OCI-LY1 (cell line): Measurements from ENCODE around the gene ASB8.

Experiments
- H2AFZ ChIP-seq: fragments of 200-600 bp; sonication (generic), shearing (Covaris generic); 2 replicates; pipeline ENCODE4 v1.6.0; 2014; ENCODE audit warnings: antibody characterized with exemption, mild to moderate bottlenecking, low read length
- H3F3A ChIP-seq: fragments of 200-600 bp; sonication (generic), shearing (Covaris generic); 2 replicates; pipeline ENCODE4 v1.6.0; 2014; ENCODE audit warnings: mild to moderate bottlenecking, antibody characterized with exemption, low read length, moderate library complexity; ENCODE audit not compliant: insufficient read depth
- H3K27ac ChIP-seq: fragments of 200-600 bp; sonication (generic); 2 replicates; pipeline ENCODE4 v1.5.1; 2014; ENCODE audit warnings: low read length, mixed run types, mild to moderate bottlenecking, low read depth; ENCODE audit not compliant: poor library complexity, severe bottlenecking
- H3K27me3 ChIP-seq: fragments of 200-600 bp; sonication (generic); 2 replicates; pipeline ENCODE4 v1.6.0; 2014; ENCODE audit warnings: antibody characterized with exemption, mild to moderate bottlenecking, low read length, moderate library complexity; ENCODE audit not compliant: insufficient read depth
- H3K36me3 ChIP-seq: fragments of 200-600 bp; sonication (generic); 2 replicates; pipeline ENCODE4 v1.6.1; 2014; ENCODE audit warnings: mild to moderate bottlenecking, antibody characterized with exemption, low read length, moderate library complexity, mixed read lengths; ENCODE audit not compliant: insufficient read depth
- H3K4me1 ChIP-seq: fragments of 200-600 bp; sonication (generic); 2 replicates; pipeline ENCODE4 v1.5.1; 2014; ENCODE audit warnings: mild to moderate bottlenecking, low read length, moderate library complexity; ENCODE audit not compliant: insufficient read depth, severe bottlenecking
- H3K4me2 ChIP-seq: fragments of 200-600 bp; sonication (generic), shearing (Covaris generic); 2 replicates; pipeline ENCODE4 v1.6.1; 2014; ENCODE audit warnings: low read length
- H3K4me3 ChIP-seq: fragments of 200-600 bp; sonication (generic); 2 replicates; pipeline ENCODE4 v1.5.1; 2014; ENCODE audit warnings: low read length, low read depth, mild to moderate bottlenecking, mixed read lengths; ENCODE audit not compliant: poor library complexity, severe bottlenecking
- H3K79me2 ChIP-seq: fragments of 200-600 bp; shearing (Covaris generic); 2 replicates; pipeline ENCODE4 v1.6.1; 2016; ENCODE audit warnings: mixed run types, low read length, mixed read lengths; ENCODE audit not compliant: insufficient read depth
- H3K9ac ChIP-seq: fragments of 200-600 bp; sonication (generic), shearing (Covaris generic); 2 replicates; pipeline ENCODE4 v1.6.1; 2014; ENCODE audit warnings: mild to moderate bottlenecking, low read length, mixed read lengths
- H3K9me2 ChIP-seq: fragments of 200-600 bp; sonication (generic), shearing (Covaris generic); 2 replicates; pipeline ENCODE4 v1.6.1; 2014; ENCODE audit warnings: low read depth, mild to moderate bottlenecking, low read length, mixed read lengths
- H3K9me3 ChIP-seq: fragments of 200-600 bp; shearing (Covaris generic); 2 replicates; pipeline ENCODE4 v1.6.1; 2014; ENCODE audit warnings: low read length, mixed read lengths
- H4K20me1 ChIP-seq: fragments of 200-600 bp; sonication (generic), shearing (Covaris generic); 2 replicates; pipeline ENCODE4 v1.6.0; 2016; ENCODE audit warnings: mild to moderate bottlenecking, low read length; ENCODE audit not compliant: insufficient read depth
- EZH2 ChIP-seq: fragments of 200-600 bp; sonication (generic), shearing (Covaris generic); IDR thresholded peaks from 2 replicates; pipeline ENCODE4 v1.8.0; 2017; ENCODE audit warnings: borderline replicate concordance, mixed run types, mild to moderate bottlenecking, antibody characterized with exemption, low read length, moderate library complexity, mixed read lengths
- TF ChIP-seq, protein P1 (sequence below): fragments of 200-600 bp; sonication (generic), shearing (Covaris generic); IDR thresholded peaks from 2 replicates; pipeline ENCODE4 v1.5.1; 2017; ENCODE audit warnings: mild to moderate bottlenecking, antibody characterized with exemption, low read length, moderate library complexity, mixed read lengths

Gene ASB8

DNA sequence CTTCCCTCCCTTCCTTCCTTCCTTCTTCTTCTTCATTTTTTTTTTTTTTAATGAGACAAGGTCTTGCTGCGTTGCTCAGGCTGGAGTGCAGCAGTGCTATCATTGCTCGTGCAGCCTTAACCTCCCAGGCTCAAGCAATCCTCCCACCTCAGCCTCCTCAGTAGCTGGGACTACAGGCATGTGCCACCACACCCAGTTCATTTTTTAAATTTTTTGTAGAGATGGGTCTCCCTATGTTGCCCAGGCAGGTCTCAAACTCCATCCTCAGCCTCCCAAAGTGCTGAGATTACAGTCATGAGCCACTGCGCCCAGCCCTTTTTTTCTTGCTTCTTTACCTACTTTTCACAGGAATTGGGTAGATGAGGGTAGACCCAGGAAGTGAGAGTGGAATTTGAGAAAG lies 44.2 kb upstream of the ASB8 start:
- no peaks in the 10 kb centered on the region for H3K9me2 ChIP-seq
- peaks cover 21% of the 10 kb centered on the region for H3K4me1 ChIP-seq
- H3K27me3 ChIP-seq = no peaks in the 10 kb centered on the region
- no peaks in the 10 kb centered on the region; the same call in 1 of the 2 replicates for H3K36me3 ChIP-seq
- no peaks in the 10 kb centered on the region for H4K20me1 ChIP-seq
- H3K27ac ChIP-seq = no peak overlapping the region
- no peaks in the 10 kb centered on the region for H3K9me3 ChIP-seq
- TF ChIP-seq, protein P1, sequence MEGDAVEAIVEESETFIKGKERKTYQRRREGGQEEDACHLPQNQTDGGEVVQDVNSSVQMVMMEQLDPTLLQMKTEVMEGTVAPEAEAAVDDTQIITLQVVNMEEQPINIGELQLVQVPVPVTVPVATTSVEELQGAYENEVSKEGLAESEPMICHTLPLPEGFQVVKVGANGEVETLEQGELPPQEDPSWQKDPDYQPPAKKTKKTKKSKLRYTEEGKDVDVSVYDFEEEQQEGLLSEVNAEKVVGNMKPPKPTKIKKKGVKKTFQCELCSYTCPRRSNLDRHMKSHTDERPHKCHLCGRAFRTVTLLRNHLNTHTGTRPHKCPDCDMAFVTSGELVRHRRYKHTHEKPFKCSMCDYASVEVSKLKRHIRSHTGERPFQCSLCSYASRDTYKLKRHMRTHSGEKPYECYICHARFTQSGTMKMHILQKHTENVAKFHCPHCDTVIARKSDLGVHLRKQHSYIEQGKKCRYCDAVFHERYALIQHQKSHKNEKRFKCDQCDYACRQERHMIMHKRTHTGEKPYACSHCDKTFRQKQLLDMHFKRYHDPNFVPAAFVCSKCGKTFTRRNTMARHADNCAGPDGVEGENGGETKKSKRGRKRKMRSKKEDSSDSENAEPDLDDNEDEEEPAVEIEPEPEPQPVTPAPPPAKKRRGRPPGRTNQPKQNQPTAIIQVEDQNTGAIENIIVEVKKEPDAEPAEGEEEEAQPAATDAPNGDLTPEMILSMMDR = no peak
- no peak for TF ChIP-seq EZH2
- H3K4me2 ChIP-seq = no peak overlapping the region
- no peaks in the 10 kb centered on the region for H3F3A ChIP-seq
- no peak overlapping the region for H3K9ac ChIP-seq
- no peak overlapping the region for H3K4me3 ChIP-seq
- no peak overlapping the region for H2AFZ ChIP-seq
- H3K79me2 ChIP-seq = no peaks in the 10 kb centered on the region

DNA sequence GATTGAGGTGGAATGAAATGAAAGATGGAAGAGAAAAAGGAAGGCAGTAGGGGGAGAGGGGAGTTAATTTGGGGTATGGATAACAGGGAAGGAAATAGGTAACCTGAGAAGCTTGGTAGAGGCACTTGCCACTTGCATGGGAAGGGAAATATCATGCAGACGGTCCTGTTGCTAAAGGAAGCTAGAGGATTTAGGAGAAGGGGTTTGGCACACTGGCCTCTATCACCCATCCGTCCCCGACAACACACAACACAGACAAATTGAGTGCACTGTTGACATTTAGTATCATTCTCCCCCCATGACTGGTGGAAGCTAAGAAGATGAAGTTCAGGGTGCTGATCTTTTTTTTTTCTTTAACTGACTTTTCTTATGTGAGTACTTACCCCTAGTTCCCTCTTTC lies 43.8 kb upstream of the ASB8 start:
- H3K4me3 ChIP-seq = no peak overlapping the region
- H3K27ac ChIP-seq = no peak overlapping the region
- H3K4me1 ChIP-seq = peaks cover 21% of the 10 kb centered on the region
- no peak overlapping the region for H3K9ac ChIP-seq
- H4K20me1 ChIP-seq = no peaks in the 10 kb centered on the region
- H3K9me3 ChIP-seq = no peaks in the 10 kb centered on the region
- H2AFZ ChIP-seq = no peak overlapping the region
- no peaks in the 10 kb centered on the region for H3K9me2 ChIP-seq
- H3K36me3 ChIP-seq = no peaks in the 10 kb centered on the region; the same call in 1 of the 2 replicates
- TF ChIP-seq, protein P1 = no peak
- no peak for TF ChIP-seq EZH2
- no peaks in the 10 kb centered on the region for H3K27me3 ChIP-seq
- H3F3A ChIP-seq = no peaks in the 10 kb centered on the region
- H3K79me2 ChIP-seq = no peaks in the 10 kb centered on the region
- no peak overlapping the region for H3K4me2 ChIP-seq

DNA sequence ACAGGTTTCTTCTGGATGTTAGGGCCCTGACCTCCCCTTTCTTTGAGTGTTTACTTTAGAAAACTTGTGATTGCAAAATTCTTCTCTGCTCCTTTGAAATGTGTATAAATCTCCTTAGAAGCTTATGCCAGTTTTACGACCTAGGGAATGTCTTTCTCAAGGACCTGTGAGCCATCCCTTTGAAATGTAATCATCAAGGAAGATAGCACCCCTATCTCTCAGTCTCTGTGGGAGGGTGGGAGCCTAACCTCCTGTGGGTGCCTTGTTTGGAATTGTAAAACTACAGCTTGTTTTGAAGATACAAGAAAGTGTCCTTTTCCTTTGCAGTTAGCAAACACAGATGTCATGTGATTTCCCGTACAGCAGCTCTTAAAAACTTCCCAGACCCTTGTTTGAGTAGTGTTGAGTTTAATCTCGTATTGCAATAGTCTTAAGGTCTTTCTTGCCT lies 42.5 kb upstream of the ASB8 start:
- H2AFZ ChIP-seq = no peak overlapping the region
- no peaks in the 10 kb centered on the region for H4K20me1 ChIP-seq
- no peak overlapping the region for H3K27ac ChIP-seq
- no peak for TF ChIP-seq EZH2
- TF ChIP-seq, protein P1 = no peak
- no peak overlapping the region for H3K4me3 ChIP-seq
- no peaks in the 10 kb centered on the region for H3K9me2 ChIP-seq
- H3K79me2 ChIP-seq = no peaks in the 10 kb centered on the region
- no peaks in the 10 kb centered on the region for H3K27me3 ChIP-seq
- H3K9me3 ChIP-seq = no peaks in the 10 kb centered on the region
- no peaks in the 10 kb centered on the region; the same call in 1 of the 2 replicates for H3K36me3 ChIP-seq
- no peaks in the 10 kb centered on the region for H3F3A ChIP-seq
- peaks cover 21% of the 10 kb centered on the region for H3K4me1 ChIP-seq
- H3K9ac ChIP-seq = no peak overlapping the region
- H3K4me2 ChIP-seq = no peak overlapping the region
